ES-I3 (cell line): ENCODE measurements around the gene STEAP4.
A peak's percentile ranks its signal among the peaks of the same experiment; 100 is the strongest.

Experiments
- H3K36me3 ChIP-seq: 2 replicates; pipeline ENCODE4 v1.6.1; 2013; ENCODE audit warnings: mild to moderate bottlenecking, low read length, control low read depth, moderate library complexity; ENCODE audit not compliant: insufficient read depth
- H3K4me1 ChIP-seq: 2 replicates; pipeline ENCODE4 v1.6.1; 2013; ENCODE audit warnings: mild to moderate bottlenecking, control low read depth, low read length; ENCODE audit not compliant: insufficient read depth
- H3K9ac ChIP-seq: 2 replicates; pipeline ENCODE4 v1.6.1; 2013; ENCODE audit warnings: low read depth, mild to moderate bottlenecking, low read length, moderate library complexity
- H3K9me3 ChIP-seq: 2 replicates; pipeline ENCODE4 v1.6.1; 2013; ENCODE audit warnings: mild to moderate bottlenecking, low read length, moderate library complexity; ENCODE audit not compliant: control insufficient read depth, insufficient read depth

STEAP4 gene

DNA sequence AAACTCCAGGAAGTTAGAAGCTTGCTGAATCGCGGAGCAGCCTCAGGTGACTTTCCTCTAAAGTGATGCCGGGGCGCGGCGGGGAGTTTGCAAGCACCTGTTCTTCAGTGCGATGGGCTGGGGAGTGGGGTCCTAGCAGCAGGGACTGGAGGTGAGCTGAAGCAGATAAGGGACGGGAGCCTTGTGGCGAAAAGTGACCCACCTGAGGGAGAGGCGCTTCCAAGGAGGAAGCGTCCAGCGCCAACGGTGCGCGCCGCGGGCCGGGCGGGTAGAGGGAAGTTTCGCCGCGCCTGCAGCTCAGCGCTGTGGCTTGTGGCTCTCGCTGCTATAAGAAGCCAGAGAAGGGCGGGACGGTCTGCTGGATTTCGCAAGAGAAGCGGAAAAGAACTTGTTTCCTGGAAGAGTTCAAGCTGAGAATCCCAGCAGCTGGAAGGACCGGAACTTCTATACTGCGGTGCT is at the start of gene STEAP4:
Gene STEAP4, minus strand, starts transcription at position 305 of the 459 bp plus-strand sequence. CDS start 22,625 bp downstream, outside the sequence.
- Histone ChIP-seq H3K36me3 (no peaks in the 10 kb centered on the region), H3K9ac (peak within 1 kb of the TSS; percentile 39; the same call in 1 of the 2 replicates), H3K4me1 (no peaks in the 10 kb centered on the region), H3K9me3 (no peaks in the 10 kb centered on the region)

GRCh38 chr7:88355011-88355410 is 48.3 kb upstream of the STEAP4 start:
- Histone ChIP-seq H3K9ac (no peak overlapping the region), H3K4me1 (no peaks in the 10 kb centered on the region), H3K9me3 (no peaks in the 10 kb centered on the region), H3K36me3 (no peaks in the 10 kb centered on the region)

DNA sequence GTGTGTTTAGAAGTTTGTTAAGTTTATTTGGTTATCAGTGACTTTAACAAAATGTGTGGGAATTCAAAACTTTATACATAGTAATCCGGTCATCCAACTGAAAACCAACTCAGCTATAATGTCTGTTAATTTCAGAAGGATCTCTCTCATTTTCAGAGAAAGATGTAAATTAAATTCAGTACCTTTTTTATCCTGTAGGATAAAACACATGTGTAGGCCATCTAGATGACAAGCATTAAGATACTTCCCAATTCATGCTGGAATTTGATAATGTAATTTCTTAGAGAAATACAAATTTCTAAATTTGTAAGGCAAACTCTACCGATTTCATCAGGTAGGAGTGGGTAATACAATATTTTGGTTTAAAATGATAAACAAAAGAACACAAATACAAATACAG is 43.4 kb upstream of the STEAP4 start:
- Histone ChIP-seq H3K36me3 (no peaks in the 10 kb centered on the region), H3K4me1 (peaks cover 11% of the 10 kb centered on the region), H3K9me3 (no peaks in the 10 kb centered on the region), H3K9ac (no peak overlapping the region)

- Histone ChIP-seq H3K9me3 (no peaks in the 10 kb centered on the region), H3K4me1 (peaks cover 11% of the 10 kb centered on the region), H3K9ac (no peak overlapping the region), H3K36me3 (no peaks in the 10 kb centered on the region)
Observed at GRCh38 chr7:88347517-88347916, 40.8 kb upstream of the STEAP4 start.

DNA sequence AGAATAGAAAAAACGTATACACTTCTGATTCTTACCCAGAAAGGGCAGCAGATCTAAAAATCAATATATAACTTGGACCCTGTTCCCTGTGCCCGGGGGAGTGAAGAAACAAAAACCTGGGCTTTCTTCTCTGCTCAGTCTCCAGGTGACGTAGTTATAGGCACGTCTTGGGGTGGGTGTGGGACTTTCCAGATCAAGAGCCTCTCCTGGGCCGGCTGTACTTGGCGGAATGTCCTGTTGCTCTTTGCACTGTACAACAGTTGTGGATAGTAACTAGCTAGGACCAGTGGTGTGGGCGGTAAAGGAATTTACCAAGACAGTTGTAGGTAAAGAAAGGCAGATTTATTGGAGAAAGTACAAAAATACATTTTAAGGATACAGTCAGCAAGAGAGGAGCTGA is 40.4 kb upstream of the STEAP4 start:
- Histone ChIP-seq H3K4me1 (peaks cover 11% of the 10 kb centered on the region), H3K36me3 (no peaks in the 10 kb centered on the region), H3K9me3 (no peaks in the 10 kb centered on the region), H3K9ac (no peak overlapping the region)

DNA sequence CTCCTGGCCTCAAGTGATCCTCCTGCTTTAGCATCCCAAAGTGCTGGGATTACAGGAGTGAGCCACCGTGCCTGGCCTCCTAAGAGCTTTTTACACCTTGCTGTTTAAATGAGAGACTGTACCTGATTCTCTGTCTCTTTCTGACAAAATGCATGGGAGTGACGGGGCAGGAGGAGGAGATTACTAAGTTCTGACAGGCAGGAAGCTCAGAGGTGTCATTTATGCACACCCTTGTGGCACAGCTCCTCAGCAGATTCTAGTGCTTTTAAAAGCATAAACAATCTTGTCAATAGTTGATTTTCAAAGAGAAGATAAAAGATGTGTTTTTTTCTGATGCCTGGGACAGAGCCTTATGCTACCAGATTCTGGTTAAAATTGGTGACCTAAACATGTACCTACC is 39.7 kb upstream of the STEAP4 start:
- Histone ChIP-seq H3K9ac (no peak overlapping the region), H3K4me1 (peaks cover 11% of the 10 kb centered on the region), H3K9me3 (no peaks in the 10 kb centered on the region)

DNA sequence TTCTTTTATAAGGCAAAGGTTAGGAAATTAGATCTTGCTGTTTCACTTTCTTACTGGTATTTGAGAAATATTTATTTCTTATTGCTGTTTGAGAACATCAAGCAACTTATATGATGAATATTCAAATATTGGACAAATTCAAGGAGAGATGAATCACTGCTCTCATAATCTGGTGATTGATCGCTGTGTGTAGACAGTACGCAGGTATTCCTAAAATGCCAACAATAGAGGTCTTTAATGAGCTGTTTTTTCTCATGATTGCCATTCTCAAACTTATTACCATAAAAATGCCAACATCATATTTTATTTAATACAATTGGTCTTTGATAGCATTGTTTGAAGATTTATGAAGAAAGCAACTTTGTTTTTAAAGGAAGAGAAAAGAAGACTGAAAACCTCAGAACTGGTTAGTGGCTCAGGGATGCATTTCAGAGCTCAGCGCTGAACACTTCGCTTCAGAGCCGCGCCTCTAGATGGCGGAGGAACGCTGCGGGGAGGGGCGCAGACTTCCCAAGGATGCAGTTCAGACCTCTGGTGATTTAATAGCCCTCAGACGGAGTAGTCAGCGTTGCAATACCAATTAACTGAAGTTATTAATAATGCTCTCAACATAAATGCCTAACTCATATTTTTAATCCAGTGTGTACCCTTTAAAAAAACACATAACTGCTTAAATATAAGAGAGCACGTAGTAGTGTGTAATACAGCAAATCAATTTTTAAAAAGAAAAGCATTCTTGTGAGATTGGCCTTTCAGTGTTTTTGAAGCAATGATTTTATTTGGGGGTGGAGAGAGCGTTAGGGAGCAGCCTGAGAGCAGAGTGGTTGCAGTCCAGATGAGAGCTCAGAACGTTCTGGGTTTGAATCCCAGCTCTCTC is 38.5 kb upstream of the STEAP4 start:
- H3K9me3 ChIP-seq = no peaks in the 10 kb centered on the region

More for the DNA sequence above, 39.7 kb upstream of the STEAP4 start:
- H3K36me3 ChIP-seq = no peaks in the 10 kb centered on the region

DNA sequence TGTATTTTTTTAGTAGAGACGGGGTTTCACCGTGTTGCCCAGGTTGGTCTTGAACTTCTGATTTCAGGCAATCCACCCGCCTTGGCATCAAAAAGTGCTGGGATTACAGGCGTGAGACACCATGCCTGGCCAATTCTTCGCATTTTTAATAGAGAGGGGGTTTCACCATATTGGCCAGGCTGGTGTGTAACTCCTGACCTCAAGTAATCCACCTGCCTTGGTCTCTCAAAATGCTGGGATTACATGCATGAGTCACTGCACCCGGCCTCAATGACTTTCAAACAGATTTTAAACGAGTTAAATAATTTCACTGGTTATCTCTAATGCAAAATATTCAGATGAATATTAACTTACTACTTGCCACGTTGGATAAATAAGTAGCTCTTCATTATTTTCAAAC is 37.6 kb upstream of the STEAP4 start:
- Histone ChIP-seq H3K9me3 (no peaks in the 10 kb centered on the region), H3K4me1 (peaks cover 11% of the 10 kb centered on the region), H3K36me3 (no peaks in the 10 kb centered on the region), H3K9ac (no peak overlapping the region)

More for the DNA sequence above, 38.5 kb upstream of the STEAP4 start:
- no peaks in the 10 kb centered on the region for H3K36me3 ChIP-seq
- H3K4me1 ChIP-seq = peaks cover 11% of the 10 kb centered on the region
- no peak overlapping the region for H3K9ac ChIP-seq

DNA sequence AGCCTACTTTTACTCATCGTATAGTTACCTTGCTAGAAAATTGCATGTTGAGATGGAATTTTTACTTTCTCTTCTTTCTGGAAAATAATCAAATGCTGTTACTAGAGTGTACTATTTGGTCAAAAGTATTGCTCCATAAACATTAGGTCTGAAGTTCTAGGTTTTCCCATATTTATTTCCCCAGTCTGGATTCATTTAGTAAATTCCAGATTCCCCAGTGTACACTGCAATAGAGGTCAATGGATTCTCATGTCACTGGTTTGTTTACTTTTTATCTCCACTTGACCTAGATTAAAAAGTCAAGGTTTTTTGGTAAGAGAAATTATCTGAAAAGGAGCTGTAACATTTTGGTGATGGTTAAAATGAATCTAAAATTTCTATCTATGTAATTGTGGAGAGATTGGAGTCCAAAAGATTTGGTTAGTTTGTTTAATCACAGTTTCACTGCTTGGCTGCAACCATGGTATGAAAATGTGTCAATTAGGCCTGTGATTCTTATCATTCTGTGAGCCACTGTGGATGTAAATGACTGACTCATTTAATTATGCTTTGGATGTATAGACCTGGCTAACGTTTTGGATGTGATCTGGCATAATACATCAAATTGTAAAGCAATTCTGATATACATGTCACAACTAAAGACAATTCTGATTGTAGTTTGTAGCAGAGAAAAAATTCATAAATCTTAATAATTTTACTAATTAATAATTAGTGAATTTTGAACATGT is 32.7 kb upstream of the STEAP4 start:
- Histone ChIP-seq H3K9ac (no peak overlapping the region), H3K4me1 (no peaks in the 10 kb centered on the region), H3K36me3 (no peaks in the 10 kb centered on the region), H3K9me3 (no peaks in the 10 kb centered on the region)

DNA sequence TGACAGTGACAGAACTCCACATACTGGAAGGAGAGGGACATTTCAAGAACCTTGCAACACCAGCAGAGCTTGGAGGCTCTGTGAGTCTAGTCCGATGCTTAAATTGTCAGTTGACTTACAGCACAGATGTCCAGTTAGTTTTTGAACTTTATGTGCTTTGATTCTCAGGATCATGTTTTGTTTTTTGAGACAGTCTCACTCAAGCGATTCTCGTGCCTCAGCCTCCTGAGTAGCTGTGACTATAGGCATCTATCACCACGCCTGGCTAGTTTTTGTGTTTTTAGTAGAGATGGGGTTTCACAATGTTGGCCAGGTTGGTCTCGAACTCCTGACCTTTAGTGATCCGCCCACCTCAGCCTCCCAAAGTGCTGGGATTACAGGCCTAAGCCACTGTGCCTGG is 31.8 kb upstream of the STEAP4 start:
- Histone ChIP-seq H3K4me1 (no peaks in the 10 kb centered on the region), H3K9ac (no peak overlapping the region), H3K36me3 (no peaks in the 10 kb centered on the region), H3K9me3 (no peaks in the 10 kb centered on the region)

GRCh38 chr7:88337572-88337971 is 30.9 kb upstream of the STEAP4 start:
- no peak overlapping the region for H3K9ac ChIP-seq
- no peaks in the 10 kb centered on the region for H3K4me1 ChIP-seq
- no peaks in the 10 kb centered on the region for H3K36me3 ChIP-seq
- H3K9me3 ChIP-seq = no peaks in the 10 kb centered on the region

DNA sequence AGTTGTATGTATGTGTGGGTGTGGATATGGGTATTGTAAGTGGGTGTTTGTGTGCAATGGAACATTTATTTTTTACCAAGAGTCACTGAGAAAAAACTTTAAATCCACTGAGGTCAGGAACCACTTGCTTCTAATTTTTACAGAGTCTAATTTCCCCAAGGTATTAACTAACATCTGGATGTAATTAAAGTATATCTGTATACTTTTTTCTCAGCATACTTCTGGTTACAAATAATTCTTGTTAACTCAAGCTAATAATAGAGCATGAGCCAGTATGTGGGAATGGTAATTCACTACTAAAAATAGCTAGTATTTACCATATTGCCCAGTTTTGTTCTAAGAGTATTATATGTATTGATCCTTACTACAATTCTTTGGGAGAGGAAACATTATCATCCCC is 24.6 kb upstream of the STEAP4 start:
- no peaks in the 10 kb centered on the region for H3K4me1 ChIP-seq
- no peaks in the 10 kb centered on the region for H3K36me3 ChIP-seq
- no peaks in the 10 kb centered on the region for H3K9me3 ChIP-seq
- no peak overlapping the region for H3K9ac ChIP-seq

GRCh38 chr7:88329532-88330463 is 23.1 kb upstream of the STEAP4 start:
- H3K4me1 ChIP-seq = no peaks in the 10 kb centered on the region
- no peaks in the 10 kb centered on the region for H3K9me3 ChIP-seq
- H3K36me3 ChIP-seq = no peaks in the 10 kb centered on the region
- H3K9ac ChIP-seq = no peak overlapping the region

GRCh38 chr7:88328787-88329186 is 22.1 kb upstream of the STEAP4 start:
- Histone ChIP-seq H3K4me1 (no peaks in the 10 kb centered on the region), H3K9me3 (no peaks in the 10 kb centered on the region), H3K9ac (no peak overlapping the region), H3K36me3 (no peaks in the 10 kb centered on the region)
